Endothelial cell of hepatic sinusoid (primary cell): Measurements from ENCODE around the gene PIF1.
"Not testable (repeated sequence)": the region's sequence is repeated elsewhere in the genome, so short reads cannot be mapped to it uniquely, and the experiment has no call there.

ENCODE experiments used
- in situ Hi-C: cut with HindIII; loops from 2 replicates; pipeline ENCODE4 v1.10.0; 2017; ENCODE audit warnings: low sequenced_read_pairs

PIF1 gene

GRCh38 chr15:64813075-64813474 is 12.4 kb downstream of the PIF1 start:
- in situ Hi-C loops: no loop called here

GRCh38 chr15:64810497-64811326 is 14.7 kb downstream of the PIF1 start:
- in situ Hi-C loops: no loop called here

GRCh38 chr15:64809649-64810496 is 15.6 kb downstream of the PIF1 start:
- in situ Hi-C loops: no loop called here

GRCh38 chr15:64808785-64809453 is 16.5 kb downstream of the PIF1 start:
- in situ Hi-C loops: no loop called here

- in situ Hi-C loops: no loop called here
Observed at GRCh38 chr15:64807751-64808222, 17.7 kb downstream of the PIF1 start.

GRCh38 chr15:64807051-64807749 is 18.2 kb downstream of the PIF1 start:
- in situ Hi-C loops: no loop called here

GRCh38 chr15:64806509-64806908 is 18.9 kb downstream of the PIF1 start:
- in situ Hi-C loops: no loop called here

- in situ Hi-C loops: loop anchor here (5.0 kb wide), 1 partner anchor 82 kb away; no protein-coding TSS in a partner anchor
Observed at GRCh38 chr15:64804619-64805018, 20.8 kb downstream of the PIF1 start.

- in situ Hi-C loops: loop anchor here (5.0 kb wide), 1 partner anchor 81 kb away; no protein-coding TSS in a partner anchor
Observed at GRCh38 chr15:64803526-64803925, 21.9 kb downstream of the PIF1 start.

- in situ Hi-C loops: loop anchor here (5.0 kb wide), 1 partner anchor 78 kb away; no protein-coding TSS in a partner anchor
Observed at GRCh38 chr15:64800476-64800875, 25.0 kb downstream of the PIF1 start.

GRCh38 chr15:64798905-64799304 is 26.5 kb downstream of the PIF1 start:
- in situ Hi-C loops: not testable (repeated sequence)

GRCh38 chr15:64795921-64796320 is 29.5 kb downstream of the PIF1 start:
- in situ Hi-C loops: not testable (repeated sequence)

GRCh38 chr15:64795299-64795698 is 30.1 kb downstream of the PIF1 start:
- in situ Hi-C loops: not testable (repeated sequence)

- in situ Hi-C loops: no loop called here
Observed at GRCh38 chr15:64792282-64792681, 33.2 kb downstream of the PIF1 start.

- in situ Hi-C loops: no loop called here
Observed at GRCh38 chr15:64791401-64791800, 34.0 kb downstream of the PIF1 start.

GRCh38 chr15:64783796-64784195 is 41.7 kb downstream of the PIF1 start:
- in situ Hi-C loops: no loop called here

GRCh38 chr15:64782751-64783150 is 42.7 kb downstream of the PIF1 start:
- in situ Hi-C loops: no loop called here

- in situ Hi-C loops: no loop called here
Observed at GRCh38 chr15:64781299-64781698, 44.1 kb downstream of the PIF1 start.

- in situ Hi-C loops: no loop called here
Observed at GRCh38 chr15:64780600-64781156, 44.8 kb downstream of the PIF1 start.

GRCh38 chr15:64779630-64780029 is 45.8 kb downstream of the PIF1 start:
- in situ Hi-C loops: loop anchor here (5.0 kb wide), 2 partner anchors 57 to 58 kb away; no protein-coding TSS in a partner anchor
